Left forelimb (tissue), 1 donor: ENCODE results near the gene MORC4.

Source experiments
- DNase-seq: peaks from one replicate; pipeline ENCODE4 v3.0.0-alpha.2; 2018; ENCODE audit warnings: low spot score

The MORC4 gene

GRCh38 chrX:106952988-106953387 is 47.0 kb downstream of the MORC4 start:
- DNase-seq = no peak

GRCh38 chrX:106952538-106952937 is 47.5 kb downstream of the MORC4 start:
- no peak for DNase-seq

GRCh38 chrX:106952089-106952488 is 47.9 kb downstream of the MORC4 start:
- no peak for DNase-seq

GRCh38 chrX:106951230-106951629 is 48.8 kb downstream of the MORC4 start:
- no peak for DNase-seq

- DNase-seq = no peak
Measured at GRCh38 chrX:106950381-106950780, 49.6 kb downstream of the MORC4 start.

GRCh38 chrX:106949366-106949765 is 50.6 kb downstream of the MORC4 start:
- DNase-seq = no peak

- no peak for DNase-seq
Measured at GRCh38 chrX:106948641-106949040, 51.4 kb downstream of the MORC4 start.

- no peak for DNase-seq
Measured at GRCh38 chrX:106946464-106946863, 53.5 kb downstream of the MORC4 start.

- DNase-seq = no peak
Measured at GRCh38 chrX:106940068-106940467, 59.9 kb downstream of the MORC4 start.

GRCh38 chrX:106939566-106939965 is 60.4 kb downstream of the MORC4 start:
- no peak for DNase-seq

- DNase-seq = no peak
Measured at GRCh38 chrX:106936246-106936645, 63.8 kb downstream of the MORC4 start.

GRCh38 chrX:106935175-106935574 is 64.8 kb downstream of the MORC4 start:
- no peak for DNase-seq

- no peak for DNase-seq
Measured at GRCh38 chrX:106933538-106933961, 66.5 kb downstream of the MORC4 start.

GRCh38 chrX:106932960-106933537 is 67.0 kb downstream of the MORC4 start:
- no peak for DNase-seq

GRCh38 chrX:106932492-106932923 is 67.5 kb downstream of the MORC4 start:
- DNase-seq = no peak

- no peak for DNase-seq
Measured at GRCh38 chrX:106931831-106932491, 68.1 kb downstream of the MORC4 start.

- no peak for DNase-seq
Measured at GRCh38 chrX:106928227-106928626, 71.8 kb downstream of the MORC4 start.

- no peak for DNase-seq
Measured at GRCh38 chrX:106927700-106928099, 72.3 kb downstream of the MORC4 start.

GRCh38 chrX:106927023-106927422 is 73.0 kb downstream of the MORC4 start:
- DNase-seq = no peak

GRCh38 chrX:106921637-106922036 is 78.4 kb downstream of the MORC4 start:
- DNase-seq = no peak

GRCh38 chrX:106919932-106920452 is 80.0 kb downstream of the MORC4 start, which contains the start of gene CLDN2:
CLDN2 (plus strand) TSS chrX:106920402; CDS start chrX:106928229, 7,827 bp downstream.
- no peak for DNase-seq

GRCh38 chrX:106917830-106918500 is 82.0 kb downstream of the MORC4 start:
- no peak for DNase-seq

- no peak for DNase-seq
Measured at GRCh38 chrX:106912864-106913263, 87.1 kb downstream of the MORC4 start.
